ENCODE measurements around the gene PLBD1.

Gene PLBD1

DNA sequence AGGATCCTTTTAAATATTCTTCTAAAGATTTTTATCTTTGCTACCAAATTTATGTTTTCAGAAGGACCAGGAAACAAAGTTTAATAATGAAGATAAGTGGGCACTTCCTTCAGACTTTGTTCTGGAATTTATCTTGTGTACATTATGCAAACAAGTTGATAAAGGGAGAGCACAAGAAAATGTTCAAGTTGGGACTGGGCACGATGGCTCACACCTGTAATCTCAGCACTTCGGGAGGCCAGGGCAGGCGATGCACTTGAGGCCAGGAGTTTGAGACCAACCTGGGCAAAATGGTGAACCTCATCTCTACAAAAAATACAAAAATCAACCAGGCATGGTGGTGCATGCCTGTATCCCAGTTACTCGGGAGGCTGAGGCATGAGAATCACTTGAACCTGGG is 4.6 kb downstream of the PLBD1 start:
- DNase-seq, result no peak

GRCh38 chr12:14562279-14562678 is 5.4 kb downstream of the PLBD1 start:
- no peak for DNase-seq

DNA sequence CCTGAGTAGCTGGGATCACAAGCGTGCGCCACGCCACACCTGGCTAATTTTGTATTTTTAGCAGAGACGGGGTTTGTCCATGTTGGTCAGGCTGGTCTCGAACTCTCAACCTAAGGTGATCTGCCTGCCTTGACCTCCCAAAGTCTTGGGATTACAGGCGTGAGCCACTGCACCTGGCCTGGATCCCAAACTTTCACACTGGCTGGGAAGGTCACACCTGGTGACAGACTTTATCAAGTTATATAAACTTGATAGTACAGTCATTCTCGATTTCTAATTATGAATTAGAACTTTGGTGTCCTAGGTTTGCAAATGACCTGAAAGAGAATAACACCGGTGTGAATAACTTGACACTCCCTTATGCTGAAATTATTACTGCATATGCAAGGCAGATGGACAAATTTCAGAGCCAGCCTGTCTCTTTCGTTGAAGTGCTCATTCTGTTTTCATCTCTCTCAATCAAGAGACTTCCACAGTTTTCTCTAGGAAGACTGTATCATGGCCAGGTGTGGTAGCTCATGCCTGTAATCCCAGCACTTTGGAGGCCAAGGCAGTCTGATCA is 5.9 kb downstream of the PLBD1 start:
- DNase-seq, result no peak

GRCh38 chr12:14560904-14561574 is 6.6 kb downstream of the PLBD1 start:
- DNase-seq, result no peak

DNA sequence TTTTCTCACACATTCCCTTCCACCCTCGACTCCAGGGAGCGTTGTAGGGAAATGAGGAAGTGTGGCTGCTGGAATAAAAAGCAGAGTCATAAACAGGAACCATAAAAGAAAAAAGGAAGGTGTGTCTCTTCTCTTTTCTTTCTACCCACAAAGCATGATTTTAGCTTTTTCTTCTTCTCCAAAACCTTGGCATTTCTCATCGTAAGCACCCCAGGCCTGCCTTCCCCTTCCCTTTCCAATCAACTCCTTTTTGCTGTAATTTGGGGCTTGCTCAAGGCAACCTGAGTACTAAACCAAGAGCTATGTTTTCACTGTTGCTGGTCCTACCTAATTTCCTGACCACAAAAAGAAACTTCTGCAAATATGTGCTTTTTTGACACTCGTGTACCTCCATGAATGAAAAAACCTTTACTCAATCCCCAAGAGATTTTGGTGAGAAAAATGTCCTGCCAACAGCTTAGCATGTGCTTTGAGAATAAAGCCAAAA is 9.2 kb downstream of the PLBD1 start:
- DNase-seq, result no peak

- no peak for DNase-seq
Observed at GRCh38 chr12:14557966-14558365, 9.7 kb downstream of the PLBD1 start.

DNA sequence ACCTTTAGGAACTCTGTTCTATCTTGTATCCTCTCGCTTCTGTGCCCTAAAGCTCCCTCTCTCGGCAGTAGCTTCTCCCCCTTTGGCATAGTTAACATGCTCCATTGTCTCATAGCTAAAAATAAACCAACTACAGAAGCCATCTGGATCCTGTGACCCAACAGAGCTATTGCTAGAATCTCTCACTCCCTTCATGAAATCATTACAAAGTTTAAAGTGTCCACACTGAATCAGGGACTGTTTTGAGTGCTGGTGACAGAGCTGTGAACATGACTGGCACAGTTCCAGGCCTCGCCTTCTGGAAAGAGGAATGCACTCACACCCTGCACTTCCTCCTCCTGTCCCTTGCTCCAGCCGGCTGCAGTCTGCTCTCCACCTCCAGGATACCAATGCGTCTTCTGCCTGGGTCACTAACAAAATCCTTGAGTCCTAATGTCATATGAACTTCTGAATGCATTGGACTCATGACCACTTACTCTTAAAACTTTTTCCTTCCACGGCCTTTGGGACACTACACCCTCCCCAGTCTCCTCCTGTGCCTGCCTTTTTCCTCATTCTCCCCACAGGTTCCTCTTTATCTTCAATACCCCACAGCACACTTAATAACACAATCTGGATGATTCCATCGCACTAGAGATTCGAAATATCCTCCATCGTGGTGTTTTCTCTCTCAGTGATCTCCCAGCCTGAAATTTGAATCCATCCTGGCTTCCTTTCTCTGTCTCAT is 13.2 kb downstream of the PLBD1 start:
- no peak for DNase-seq

DNA sequence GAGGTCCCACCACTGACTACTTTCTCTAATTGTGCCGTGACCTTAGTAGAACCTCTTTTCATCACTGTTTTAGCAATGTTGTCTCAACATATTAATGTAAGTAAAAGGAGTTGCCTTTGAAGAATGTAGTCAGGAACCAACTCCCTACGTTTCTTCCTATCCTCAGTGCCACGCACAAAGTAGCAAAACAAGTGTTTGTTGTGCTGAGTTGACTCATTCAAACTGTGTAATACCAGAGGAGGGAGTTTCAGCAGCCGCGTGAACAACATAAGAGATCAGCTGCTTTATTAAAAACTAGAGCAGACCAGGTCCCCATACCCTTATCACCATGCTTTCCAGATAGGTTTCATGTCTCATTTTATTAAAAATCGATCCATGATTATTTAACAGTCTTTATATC is 19.1 kb downstream of the PLBD1 start:
- no peak for DNase-seq

DNA sequence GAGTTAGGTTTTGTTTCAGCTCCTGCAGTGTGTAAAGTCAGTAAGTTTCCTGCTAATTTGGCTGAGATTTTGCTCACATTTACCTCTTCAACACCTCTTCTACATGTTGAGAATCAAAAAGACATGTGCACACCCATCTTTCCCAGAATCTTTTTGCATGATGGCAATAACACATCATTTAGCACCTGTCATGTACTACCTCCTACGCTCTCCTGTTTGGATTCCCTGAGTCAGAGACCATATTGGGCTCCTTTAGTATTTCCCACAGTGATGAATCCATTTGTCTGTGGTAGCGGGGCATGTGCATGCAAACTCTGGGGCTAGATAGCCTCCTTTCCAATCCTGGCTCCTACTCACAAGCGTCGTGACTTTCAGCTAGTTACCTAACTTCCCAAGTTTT is 20.1 kb downstream of the PLBD1 start:
- DNase-seq, result no peak

DNA sequence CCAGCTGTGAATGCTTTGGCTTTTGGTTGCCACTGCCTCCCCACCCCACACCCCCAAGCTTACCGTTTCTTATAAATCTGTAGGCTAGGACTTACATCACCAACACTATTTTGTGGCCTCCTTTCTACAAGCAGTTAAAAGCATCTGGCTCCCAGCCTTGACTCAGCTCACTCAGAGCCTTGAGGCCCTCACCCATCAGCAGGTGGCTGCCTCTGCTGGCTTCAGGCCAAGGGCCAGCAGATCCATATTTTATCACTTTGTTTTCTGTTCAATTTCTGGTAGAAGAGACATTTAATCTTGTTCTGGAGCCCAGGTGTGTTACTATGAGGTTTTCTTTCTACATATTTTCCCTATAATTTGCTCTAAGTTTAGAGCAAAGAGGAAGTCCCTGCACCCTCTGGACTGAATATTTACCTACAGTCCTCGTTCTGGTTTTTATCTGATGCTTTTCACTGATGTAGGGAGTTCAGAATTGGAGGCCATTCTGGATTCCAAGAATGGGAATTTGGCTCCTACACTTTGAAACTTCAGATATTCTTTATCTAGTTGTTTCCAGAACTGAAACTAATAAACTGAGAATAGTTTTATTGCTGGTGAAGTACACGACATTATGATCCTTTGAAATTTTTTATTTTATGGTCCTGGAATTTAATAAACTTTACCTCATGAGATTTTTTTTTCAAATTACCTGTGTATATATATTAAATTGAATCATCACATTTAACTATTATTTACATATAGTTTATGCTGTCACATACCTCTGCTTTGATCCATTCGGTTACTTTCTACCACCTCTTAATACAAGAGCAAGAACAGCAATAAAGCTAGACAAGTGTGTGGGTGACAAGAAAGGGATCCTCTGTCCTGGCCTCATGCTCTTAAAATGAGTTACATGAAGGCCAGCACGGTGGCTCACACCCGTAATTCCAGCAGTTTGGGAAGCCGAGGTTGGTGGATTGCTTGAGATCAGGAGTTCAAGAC is 22.2 kb downstream of the PLBD1 start:
- no peak for DNase-seq

DNA sequence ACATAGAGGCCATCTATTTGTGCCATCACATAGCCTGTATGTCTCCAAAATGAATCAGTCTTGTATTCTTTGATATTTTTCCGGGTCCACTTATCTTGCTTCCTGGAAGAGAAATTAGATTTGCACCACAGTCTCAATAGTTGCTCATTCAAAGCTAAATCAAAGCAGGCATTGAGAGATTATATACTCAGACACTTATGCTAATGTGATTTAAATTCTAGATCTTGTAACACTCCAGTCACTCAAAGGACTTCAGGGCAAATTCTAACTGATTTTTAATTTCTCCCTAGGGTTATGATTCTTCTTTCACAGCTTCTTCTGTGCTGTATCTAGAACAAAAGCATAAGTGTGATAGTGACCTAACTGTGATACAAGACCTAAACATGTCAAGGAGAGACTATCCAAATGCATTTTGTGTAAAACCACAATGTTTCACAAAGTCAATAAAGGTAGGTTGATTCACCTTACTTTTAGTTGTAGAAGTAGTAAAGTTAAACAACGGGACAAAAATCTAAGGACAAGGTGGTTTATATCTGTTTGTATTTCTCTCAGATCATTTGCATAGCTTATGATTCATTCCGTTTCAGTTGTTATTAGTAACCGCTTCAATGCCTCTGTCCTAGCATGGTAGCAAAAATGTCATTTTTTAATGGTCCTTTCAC is 26.8 kb downstream of the PLBD1 start:
- no peak for DNase-seq

GRCh38 chr12:14537088-14537487 is 30.6 kb downstream of the PLBD1 start:
- DNase-seq, result no peak

DNA sequence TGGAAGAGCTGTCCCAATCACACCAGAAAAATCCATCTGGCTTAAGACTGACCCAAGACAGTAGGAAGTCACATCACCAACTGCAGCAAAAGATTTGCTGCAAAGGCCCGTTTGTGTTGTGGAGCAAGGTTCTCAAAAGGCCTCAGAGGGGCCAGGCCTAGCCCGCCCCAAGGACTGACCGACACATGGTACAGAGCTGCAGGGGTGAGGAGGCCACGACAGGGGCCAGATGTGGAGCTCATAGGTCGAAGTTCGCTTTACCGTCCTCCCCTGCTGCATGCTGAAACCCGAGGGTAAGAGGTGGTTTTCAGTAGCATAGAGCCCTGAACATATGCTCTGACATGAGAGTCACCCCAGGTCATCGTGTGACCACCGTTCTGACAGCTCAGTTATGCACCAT is 35.5 kb downstream of the PLBD1 start:
- no peak for DNase-seq

DNA sequence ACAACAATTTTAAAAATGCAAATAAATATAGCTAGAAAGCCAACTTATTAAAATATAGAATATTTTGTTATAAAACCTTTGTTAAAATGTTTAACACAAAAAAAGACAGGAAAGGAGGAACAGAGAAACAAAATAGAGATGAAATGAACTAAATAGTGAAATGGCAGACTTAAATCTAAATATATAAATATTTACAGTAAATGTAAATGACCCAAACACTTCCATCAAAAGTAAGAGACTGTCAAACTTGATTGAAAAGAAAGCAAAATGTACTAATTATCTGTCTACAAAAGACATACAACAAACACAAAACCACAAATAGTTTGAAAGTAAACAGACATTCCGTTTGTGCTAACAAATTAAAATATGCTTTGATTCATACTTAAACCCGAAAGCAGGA is 41.7 kb downstream of the PLBD1 start:
- no peak for DNase-seq

- no peak for DNase-seq
Observed at GRCh38 chr12:14521822-14522221, 45.9 kb downstream of the PLBD1 start.

DNA sequence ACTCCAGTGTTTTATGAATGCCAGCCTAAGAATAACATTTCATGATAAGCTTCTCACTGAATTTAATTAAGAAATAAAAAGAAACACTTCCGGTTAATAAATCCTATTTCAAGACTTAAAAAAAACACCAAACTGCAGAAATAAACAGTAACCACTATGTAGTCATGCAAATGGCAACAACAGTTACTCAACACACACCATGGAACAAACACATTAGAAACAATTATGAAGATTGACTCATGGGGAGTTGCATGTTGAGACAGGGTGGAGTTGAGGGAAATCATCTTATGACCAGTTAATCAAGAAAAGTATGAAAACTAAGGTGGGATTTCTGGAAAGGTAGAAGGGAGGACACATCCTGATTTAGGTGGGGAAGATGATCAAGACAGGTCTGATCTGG is 52.7 kb downstream of the PLBD1 start:
- no peak for DNase-seq

DNA sequence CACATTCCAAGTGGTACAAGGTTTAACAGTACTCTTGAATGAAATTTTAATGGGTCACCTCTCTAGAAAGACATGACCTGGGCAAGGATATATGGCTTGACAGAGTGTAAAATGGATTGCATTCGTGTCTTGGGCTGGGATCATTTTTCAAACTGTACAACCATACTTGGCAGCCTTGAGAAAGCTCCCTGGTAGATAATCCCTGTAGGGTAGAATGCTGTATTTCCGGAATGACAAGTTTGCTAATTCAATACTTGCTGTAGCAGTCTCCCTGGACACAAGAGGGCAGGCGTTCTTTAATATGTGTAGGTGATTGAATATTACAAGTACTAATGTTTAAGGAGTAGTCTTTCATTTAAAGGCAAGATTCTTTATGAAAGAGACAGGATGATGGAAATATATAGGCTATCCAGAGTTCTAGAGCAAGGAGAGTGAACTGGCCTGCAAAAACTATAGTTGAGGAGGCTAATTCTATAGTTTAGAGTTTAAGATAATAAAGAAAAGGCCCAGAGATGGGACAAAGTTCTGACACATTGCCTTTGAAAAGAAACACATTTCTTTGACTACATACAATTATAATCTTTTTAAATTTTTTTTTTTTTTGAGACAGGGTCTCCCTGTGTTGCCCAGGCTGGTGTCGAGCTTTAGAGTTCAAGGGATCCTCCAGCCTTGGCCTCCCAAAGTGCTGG is 53.4 kb downstream of the PLBD1 start:
- no peak for DNase-seq

DNA sequence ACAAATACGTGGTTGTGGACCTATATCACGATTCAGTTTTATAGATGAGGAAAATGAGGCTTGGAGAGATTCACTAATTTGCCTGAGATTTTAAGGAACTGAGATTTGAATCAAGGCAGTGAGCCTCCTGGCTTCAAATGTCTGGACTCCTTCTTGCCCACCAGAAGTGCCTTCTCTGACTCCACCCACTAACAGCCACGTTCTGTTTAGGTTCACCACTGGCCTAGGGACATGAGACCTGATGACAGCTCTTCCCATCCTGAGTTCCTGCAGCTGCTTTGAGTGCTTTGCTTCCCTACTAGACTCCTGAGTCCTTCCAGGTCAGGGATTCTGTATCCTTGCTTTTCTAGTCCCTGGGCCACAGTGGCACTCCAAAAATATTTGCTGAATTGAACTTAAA is 57.1 kb downstream of the PLBD1 start:
- no peak for DNase-seq

- DNase-seq, result no peak
Observed at GRCh38 chr12:14505626-14506596, 61.8 kb downstream of the PLBD1 start.

DNA sequence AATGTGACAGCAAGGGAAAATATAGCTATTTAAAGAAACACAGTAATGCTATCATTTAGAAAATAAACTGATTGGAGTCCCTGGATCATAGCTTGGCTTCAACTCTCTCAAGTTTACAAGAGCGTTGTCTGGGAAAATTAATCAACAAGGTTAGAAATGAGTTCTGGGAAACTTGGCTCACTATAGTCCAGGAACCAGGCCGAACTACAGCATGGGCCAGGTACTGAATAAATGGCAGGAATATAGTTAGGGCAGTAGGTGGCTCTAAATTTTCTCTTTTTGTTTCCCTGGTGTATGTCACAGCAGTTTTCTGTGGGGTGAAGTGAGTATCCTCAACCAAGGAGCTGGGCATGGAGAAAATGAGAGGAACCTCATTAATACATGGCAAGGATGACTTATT is 72.4 kb downstream of the PLBD1 start:
- DNase-seq, result no peak

- no peak for DNase-seq
Observed at GRCh38 chr12:14482886-14483285, 84.8 kb downstream of the PLBD1 start.

All from NCI-H187 treated with DMSO at 0.1 percent for 48 hours (cell line).